ENCODE measurements around the gene ABCC9. TPM values are rescaled to one million over a fixed set of nuclear protein-coding genes. Genes with fewer than 3 reads are reported as not detected.

Gene ABCC9
- polyA plus RNA-seq, 1 of the 3 experiments (the other 2 are of a cell fraction) = 0.02 TPM

DNA sequence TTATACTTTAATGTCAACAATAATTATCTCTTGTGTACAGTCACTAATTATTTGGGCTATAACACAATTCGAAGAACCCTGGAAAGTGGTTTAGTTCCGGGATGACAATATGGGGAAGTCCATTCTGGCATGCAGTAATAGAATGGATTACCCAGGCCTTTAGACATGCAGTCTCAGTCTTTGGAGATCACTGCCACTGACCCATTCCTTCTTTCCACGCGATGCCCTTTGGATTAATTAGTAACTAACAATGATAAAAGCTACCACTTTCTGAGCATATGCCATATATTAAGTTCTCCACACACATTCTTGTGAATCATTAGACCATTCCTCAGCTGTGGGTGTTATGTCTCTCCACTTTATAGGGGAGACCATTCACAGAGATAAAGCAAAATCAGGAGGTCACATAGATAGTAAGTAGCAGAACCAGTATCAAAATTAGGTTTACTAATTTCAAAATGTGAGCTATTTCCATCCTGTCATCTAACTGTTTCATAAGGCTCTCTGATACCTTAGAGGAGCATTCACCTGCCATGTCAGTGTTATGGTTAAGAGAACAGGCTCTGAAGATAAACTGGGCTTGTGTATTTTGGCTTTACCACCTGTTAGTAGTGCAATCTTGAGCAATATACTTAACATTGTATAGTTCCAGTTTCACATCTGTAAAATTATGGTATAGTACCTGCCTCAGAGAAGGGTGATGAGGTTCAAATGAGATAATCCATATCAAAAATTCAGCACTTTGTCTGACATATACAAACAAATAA lies 139.5 kb downstream of the ABCC9 start:
- Histone ChIP-seq H3K27me3 (ENCODE audit: insufficient read depth) (no peaks in the 10 kb centered on the region), H3K4me3 (ENCODE audit: low read depth in 2 of 2, low read length in 1 of 2) (no peak overlapping the region), H3K27ac (ENCODE audit: low read depth in 2 of 2, low read length in 1 of 2) (no peak overlapping the region), H2AFZ (ENCODE audit: low read depth) (no peak overlapping the region), H3K9me3 (no peaks in the 10 kb centered on the region), H3K4me2 (no peak overlapping the region), H3K9me2 (0 out of 2 replicates have a peak, but pooled peaks cover 3% of the 10 kb centered on the region), H3K4me1 (ENCODE audit: control insufficient read depth in 1 of 2, insufficient read depth in 2 of 2, low read depth in 1 of 2, low read length in 1 of 2) (no peaks in the 10 kb centered on the region), H3K79me2 (ENCODE audit: insufficient read depth) (no peaks in the 10 kb centered on the region), H4K20me1 (ENCODE audit: insufficient read depth) (no peaks in the 10 kb centered on the region), H3F3A (replicated peaks; ENCODE audit: insufficient read depth) (no peaks in the 10 kb centered on the region), H3K36me3 (replicated peaks in 1 of 2; ENCODE audit: control insufficient read depth in 1 of 2, insufficient read depth in 2 of 2, low read length in 1 of 2) (no peaks in the 10 kb centered on the region), H3K9ac (no peak overlapping the region)
- CTCF ChIA-PET = interaction anchor here (0.6 kb wide), 1 partner anchor 12 kb away, joined by 3 read pairs; no protein-coding TSS in a partner anchor
- DNase-seq = no peak
- POLR2A ChIA-PET = no interaction called here
- TF ChIP-seq FOXJ3 (CRISPR knock-in tag; IDR thresholded peaks at IDR 0.05) (no peak), RAD21 (IDR thresholded peaks at IDR 0.05; ENCODE audit: low read length) (no peak), RFX5 (IDR thresholded peaks at IDR 0.05; ENCODE audit: low read length) (no peak), IRF3 (IDR thresholded peaks at IDR 0.05; ENCODE audit: low read depth, low read length) (no peak), NRF1 (IDR thresholded peaks at IDR 0.05; ENCODE audit: low read depth, low read length) (no peak), PBX3 (IDR thresholded peaks at IDR 0.05) (no peak), GABPA (IDR thresholded peaks at IDR 0.05; ENCODE audit: low read depth) (no peak), MXI1 (IDR thresholded peaks at IDR 0.05; ENCODE audit: low read depth, low read length) (no peak), POLR2AphosphoS5 (IDR thresholded peaks at IDR 0.05; ENCODE audit: low read depth, low read length) (no peak)
- TF ChIP-seq, protein P1, sequence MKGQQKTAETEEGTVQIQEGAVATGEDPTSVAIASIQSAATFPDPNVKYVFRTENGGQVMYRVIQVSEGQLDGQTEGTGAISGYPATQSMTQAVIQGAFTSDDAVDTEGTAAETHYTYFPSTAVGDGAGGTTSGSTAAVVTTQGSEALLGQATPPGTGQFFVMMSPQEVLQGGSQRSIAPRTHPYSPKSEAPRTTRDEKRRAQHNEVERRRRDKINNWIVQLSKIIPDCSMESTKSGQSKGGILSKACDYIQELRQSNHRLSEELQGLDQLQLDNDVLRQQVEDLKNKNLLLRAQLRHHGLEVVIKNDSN (IDR thresholded peaks at IDR 0.05; ENCODE audit: borderline replicate concordance, low read depth) = no peak
- 28% methylated on average over 4 of the region's 4 CpGs for WGBS (ENCODE audit: low lambda C conversion rate)

DNA sequence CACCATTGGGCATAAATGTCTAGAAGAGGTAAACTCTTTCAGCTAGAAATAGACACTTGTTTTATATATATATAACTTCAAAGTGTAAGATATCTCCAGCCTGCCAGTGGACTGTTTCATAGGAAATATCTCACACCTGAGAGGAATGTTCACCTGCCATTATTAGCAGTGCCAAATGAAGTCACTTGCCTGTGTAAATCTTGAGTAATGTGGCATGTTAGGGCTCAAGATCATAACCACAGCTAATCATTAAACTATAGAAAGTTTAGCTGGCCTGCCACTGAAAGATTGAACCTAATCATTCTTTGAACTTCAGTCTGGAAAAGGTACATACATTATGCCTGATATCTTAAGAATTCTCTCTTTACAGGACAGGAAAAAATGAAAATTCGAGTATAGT lies 141.2 kb downstream of the ABCC9 start:
- Histone ChIP-seq H3K27me3 (ENCODE audit: insufficient read depth) (no peaks in the 10 kb centered on the region), H3K4me1 (ENCODE audit: control insufficient read depth in 1 of 2, insufficient read depth in 2 of 2, low read depth in 1 of 2, low read length in 1 of 2) (no peaks in the 10 kb centered on the region), H3K9me3 (no peaks in the 10 kb centered on the region), H3K79me2 (ENCODE audit: insufficient read depth) (no peaks in the 10 kb centered on the region), H3K9me2 (0 out of 2 replicates have a peak, but pooled peaks cover 3% of the 10 kb centered on the region), H3K9ac (no peak overlapping the region), H3K4me3 (ENCODE audit: low read depth in 2 of 2, low read length in 1 of 2) (no peak overlapping the region), H3K4me2 (no peak overlapping the region), H2AFZ (ENCODE audit: low read depth) (no peak overlapping the region), H3K36me3 (replicated peaks in 1 of 2; ENCODE audit: control insufficient read depth in 1 of 2, insufficient read depth in 2 of 2, low read length in 1 of 2) (no peaks in the 10 kb centered on the region), H4K20me1 (ENCODE audit: insufficient read depth) (no peaks in the 10 kb centered on the region), H3F3A (replicated peaks; ENCODE audit: insufficient read depth) (no peaks in the 10 kb centered on the region), H3K27ac (ENCODE audit: low read depth in 2 of 2, low read length in 1 of 2) (no peak overlapping the region)
- CTCF ChIA-PET = interaction anchor here (1.6 kb wide), 1 partner anchor 190 kb away, joined by 4 read pairs; no protein-coding TSS in a partner anchor
- POLR2A ChIA-PET = no interaction called here
- WGBS (ENCODE audit: low lambda C conversion rate) = 7% methylated on average over 1 of the region's 1 CpG
- no peak for DNase-seq
- TF ChIP-seq MEF2A (IDR thresholded peaks at IDR 0.05; ENCODE audit: borderline replicate concordance, low read depth) (no peak), IRF3 (IDR thresholded peaks at IDR 0.05; ENCODE audit: low read depth, low read length) (no peak), RXRA (IDR thresholded peaks at IDR 0.05; ENCODE audit: borderline replicate concordance, low read depth) (no peak), FOXJ3 (CRISPR knock-in tag; IDR thresholded peaks at IDR 0.05) (no peak), RAD21 (IDR thresholded peaks at IDR 0.05; ENCODE audit: low read length) (no peak), MXI1 (IDR thresholded peaks at IDR 0.05; ENCODE audit: low read depth, low read length) (no peak), SIN3A (IDR thresholded peaks at IDR 0.05; ENCODE audit: borderline replicate concordance, low read depth, low read length) (no peak), RCOR1 (IDR thresholded peaks at IDR 0.05; ENCODE audit: low read length) (no peak), GATA2 (CRISPR knock-in tag; IDR thresholded peaks at IDR 0.05) (no peak), ELF1 (IDR thresholded peaks at IDR 0.05) (no peak), TAF1 (IDR thresholded peaks at IDR 0.05; ENCODE audit: borderline replicate concordance, low read depth, low read length) (no peak), POLR2AphosphoS5 (IDR thresholded peaks at IDR 0.05; ENCODE audit: low read depth, low read length) (no peak), YY1 (IDR thresholded peaks at IDR 0.05; ENCODE audit: low read depth) (no peak), TEAD4 (IDR thresholded peaks at IDR 0.05; ENCODE audit: borderline replicate concordance, insufficient read depth) (no peak)
- TF ChIP-seq, protein P2, sequence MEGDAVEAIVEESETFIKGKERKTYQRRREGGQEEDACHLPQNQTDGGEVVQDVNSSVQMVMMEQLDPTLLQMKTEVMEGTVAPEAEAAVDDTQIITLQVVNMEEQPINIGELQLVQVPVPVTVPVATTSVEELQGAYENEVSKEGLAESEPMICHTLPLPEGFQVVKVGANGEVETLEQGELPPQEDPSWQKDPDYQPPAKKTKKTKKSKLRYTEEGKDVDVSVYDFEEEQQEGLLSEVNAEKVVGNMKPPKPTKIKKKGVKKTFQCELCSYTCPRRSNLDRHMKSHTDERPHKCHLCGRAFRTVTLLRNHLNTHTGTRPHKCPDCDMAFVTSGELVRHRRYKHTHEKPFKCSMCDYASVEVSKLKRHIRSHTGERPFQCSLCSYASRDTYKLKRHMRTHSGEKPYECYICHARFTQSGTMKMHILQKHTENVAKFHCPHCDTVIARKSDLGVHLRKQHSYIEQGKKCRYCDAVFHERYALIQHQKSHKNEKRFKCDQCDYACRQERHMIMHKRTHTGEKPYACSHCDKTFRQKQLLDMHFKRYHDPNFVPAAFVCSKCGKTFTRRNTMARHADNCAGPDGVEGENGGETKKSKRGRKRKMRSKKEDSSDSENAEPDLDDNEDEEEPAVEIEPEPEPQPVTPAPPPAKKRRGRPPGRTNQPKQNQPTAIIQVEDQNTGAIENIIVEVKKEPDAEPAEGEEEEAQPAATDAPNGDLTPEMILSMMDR (IDR thresholded peaks at IDR 0.05) = no peak
- TF ChIP-seq, protein P1 (IDR thresholded peaks at IDR 0.05; ENCODE audit: borderline replicate concordance, low read depth) = no peak
